ENCODE results near the gene LINGO3.

LINGO3 gene

GRCh38 chr19:2339644-2340310 is 31.8 kb upstream of the LINGO3 start:
- DNase-seq = no peak
- Histone ChIP-seq H3K27ac (ENCODE audit: insufficient read depth, low read length, poor library complexity, severe bottlenecking) (no peak overlapping the region), H3K4me1 (ENCODE audit: control insufficient read depth, insufficient read depth, low read length, poor library complexity, severe bottlenecking) (no peaks in the 10 kb centered on the region), H3K27me3 (replicated peaks; ENCODE audit: control insufficient read depth, insufficient read depth, low read length, poor library complexity, severe bottlenecking) (no peaks in the 10 kb centered on the region), H3K36me3 (ENCODE audit: control insufficient read depth, insufficient read depth, low read length) (peaks cover 9% of the 10 kb centered on the region), H3K9me3 (ENCODE audit: control insufficient read depth, low read length) (no peaks in the 10 kb centered on the region), H3K4me3 (ENCODE audit: insufficient read depth, low read depth, low read length, poor library complexity, severe bottlenecking) (no peak overlapping the region)

DNA sequence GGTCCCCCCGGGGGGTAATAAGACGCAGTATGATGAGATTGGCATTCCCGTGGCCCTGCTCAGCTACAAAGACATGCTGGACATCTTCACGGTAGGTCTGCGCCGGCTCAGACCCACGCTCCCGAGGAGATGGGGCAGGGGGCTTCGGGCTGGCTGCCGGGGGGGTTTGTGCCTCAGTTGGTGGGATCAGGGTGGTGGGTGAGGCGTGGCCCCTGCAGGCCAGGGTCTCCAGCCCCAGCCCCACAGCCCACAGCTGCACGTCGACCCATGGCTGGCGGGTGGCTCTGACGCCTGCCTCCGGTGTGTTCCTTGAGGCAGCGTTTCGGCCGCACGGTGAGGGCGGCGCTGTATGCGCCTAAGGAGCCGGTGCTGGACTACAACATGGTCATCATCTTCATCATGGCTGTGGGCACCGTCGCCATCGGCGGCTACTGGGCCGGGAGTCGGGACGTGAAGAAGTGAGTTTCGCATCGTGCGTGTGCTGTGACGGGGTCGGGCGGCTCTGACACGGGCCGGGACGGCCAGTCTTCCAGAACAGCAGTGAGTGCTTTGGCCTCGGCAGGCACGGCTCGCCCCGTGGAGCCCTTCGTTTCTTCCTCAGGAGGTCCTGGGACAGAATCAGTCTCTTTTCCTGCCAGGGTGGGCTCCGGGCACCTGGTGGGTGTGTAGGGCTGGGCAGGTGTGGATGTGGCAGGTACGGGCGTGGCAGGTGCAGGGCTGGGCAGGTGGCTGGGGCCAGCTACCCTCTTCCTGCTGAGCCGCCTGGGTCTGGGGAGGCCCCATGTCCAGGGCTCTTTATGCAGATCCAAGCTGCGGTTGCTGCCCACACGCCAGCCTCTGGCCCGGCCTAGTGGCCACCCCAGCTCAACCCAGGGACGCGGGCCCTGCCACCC is 31.0 kb upstream of the LINGO3 start:
- no peaks in the 10 kb centered on the region for H3K27me3 ChIP-seq (replicated peaks; ENCODE audit: control insufficient read depth, insufficient read depth, low read length, poor library complexity, severe bottlenecking)
- DNase-seq = no peak
- peaks cover 9% of the 10 kb centered on the region for H3K36me3 ChIP-seq (ENCODE audit: control insufficient read depth, insufficient read depth, low read length)
- H3K4me3 ChIP-seq (ENCODE audit: insufficient read depth, low read depth, low read length, poor library complexity, severe bottlenecking) = no peak overlapping the region
- H3K27ac ChIP-seq (ENCODE audit: insufficient read depth, low read length, poor library complexity, severe bottlenecking) = no peak overlapping the region
- no peaks in the 10 kb centered on the region for H3K4me1 ChIP-seq (ENCODE audit: control insufficient read depth, insufficient read depth, low read length, poor library complexity, severe bottlenecking)
- no peaks in the 10 kb centered on the region for H3K9me3 ChIP-seq (ENCODE audit: control insufficient read depth, low read length)

GRCh38 chr19:2338055-2338615 is 30.2 kb upstream of the LINGO3 start:
- no peaks in the 10 kb centered on the region for H3K4me1 ChIP-seq (ENCODE audit: control insufficient read depth, insufficient read depth, low read length, poor library complexity, severe bottlenecking)
- no peak overlapping the region for H3K4me3 ChIP-seq (ENCODE audit: insufficient read depth, low read depth, low read length, poor library complexity, severe bottlenecking)
- H3K9me3 ChIP-seq (ENCODE audit: control insufficient read depth, low read length) = no peaks in the 10 kb centered on the region
- no peak overlapping the region for H3K27ac ChIP-seq (ENCODE audit: insufficient read depth, low read length, poor library complexity, severe bottlenecking)
- peaks cover 9% of the 10 kb centered on the region for H3K36me3 ChIP-seq (ENCODE audit: control insufficient read depth, insufficient read depth, low read length)
- no peaks in the 10 kb centered on the region for H3K27me3 ChIP-seq (replicated peaks; ENCODE audit: control insufficient read depth, insufficient read depth, low read length, poor library complexity, severe bottlenecking)
- no peak for DNase-seq

- DNase-seq = no peak
- Histone ChIP-seq H3K36me3 (ENCODE audit: control insufficient read depth, insufficient read depth, low read length) (peaks cover 9% of the 10 kb centered on the region), H3K4me3 (ENCODE audit: insufficient read depth, low read depth, low read length, poor library complexity, severe bottlenecking) (no peak overlapping the region), H3K4me1 (ENCODE audit: control insufficient read depth, insufficient read depth, low read length, poor library complexity, severe bottlenecking) (peaks cover 2% of the 10 kb centered on the region), H3K27me3 (replicated peaks; ENCODE audit: control insufficient read depth, insufficient read depth, low read length, poor library complexity, severe bottlenecking) (no peaks in the 10 kb centered on the region), H3K9me3 (ENCODE audit: control insufficient read depth, low read length) (no peaks in the 10 kb centered on the region), H3K27ac (ENCODE audit: insufficient read depth, low read length, poor library complexity, severe bottlenecking) (no peak overlapping the region)
Measured at GRCh38 chr19:2337329-2337707, 29.4 kb upstream of the LINGO3 start.

GRCh38 chr19:2336528-2337328 is 28.8 kb upstream of the LINGO3 start:
- H3K27ac ChIP-seq (ENCODE audit: insufficient read depth, low read length, poor library complexity, severe bottlenecking) = no peak overlapping the region
- H3K36me3 ChIP-seq (ENCODE audit: control insufficient read depth, insufficient read depth, low read length) = peaks cover 9% of the 10 kb centered on the region
- DNase-seq = no peak
- H3K27me3 ChIP-seq (replicated peaks; ENCODE audit: control insufficient read depth, insufficient read depth, low read length, poor library complexity, severe bottlenecking) = no peaks in the 10 kb centered on the region
- H3K4me1 ChIP-seq (ENCODE audit: control insufficient read depth, insufficient read depth, low read length, poor library complexity, severe bottlenecking) = peaks cover 8% of the 10 kb centered on the region
- H3K9me3 ChIP-seq (ENCODE audit: control insufficient read depth, low read length) = no peaks in the 10 kb centered on the region
- H3K4me3 ChIP-seq (ENCODE audit: insufficient read depth, low read depth, low read length, poor library complexity, severe bottlenecking) = no peak overlapping the region

- no peak overlapping the region for H3K27ac ChIP-seq (ENCODE audit: insufficient read depth, low read length, poor library complexity, severe bottlenecking)
- H3K4me1 ChIP-seq (ENCODE audit: control insufficient read depth, insufficient read depth, low read length, poor library complexity, severe bottlenecking) = peaks cover 10% of the 10 kb centered on the region
- no peaks in the 10 kb centered on the region for H3K9me3 ChIP-seq (ENCODE audit: control insufficient read depth, low read length)
- no peak for DNase-seq
- no peaks in the 10 kb centered on the region for H3K27me3 ChIP-seq (replicated peaks; ENCODE audit: control insufficient read depth, insufficient read depth, low read length, poor library complexity, severe bottlenecking)
- peaks cover 4% of the 10 kb centered on the region for H3K36me3 ChIP-seq (ENCODE audit: control insufficient read depth, insufficient read depth, low read length)
- H3K4me3 ChIP-seq (ENCODE audit: insufficient read depth, low read depth, low read length, poor library complexity, severe bottlenecking) = no peak overlapping the region
Measured at GRCh38 chr19:2335848-2336247, 27.9 kb upstream of the LINGO3 start.

GRCh38 chr19:2334986-2335846 is 27.3 kb upstream of the LINGO3 start:
- no peaks in the 10 kb centered on the region for H3K27me3 ChIP-seq (replicated peaks; ENCODE audit: control insufficient read depth, insufficient read depth, low read length, poor library complexity, severe bottlenecking)
- no peak for DNase-seq
- H3K9me3 ChIP-seq (ENCODE audit: control insufficient read depth, low read length) = no peaks in the 10 kb centered on the region
- H3K36me3 ChIP-seq (ENCODE audit: control insufficient read depth, insufficient read depth, low read length) = peaks cover 4% of the 10 kb centered on the region
- no peak overlapping the region for H3K27ac ChIP-seq (ENCODE audit: insufficient read depth, low read length, poor library complexity, severe bottlenecking)
- H3K4me1 ChIP-seq (ENCODE audit: control insufficient read depth, insufficient read depth, low read length, poor library complexity, severe bottlenecking) = peaks cover 10% of the 10 kb centered on the region
- H3K4me3 ChIP-seq (ENCODE audit: insufficient read depth, low read depth, low read length, poor library complexity, severe bottlenecking) = no peak overlapping the region

GRCh38 chr19:2334426-2334825 is 26.5 kb upstream of the LINGO3 start:
- DNase-seq = no peak

GRCh38 chr19:2333807-2334211 is 25.9 kb upstream of the LINGO3 start:
- Histone ChIP-seq H3K36me3 (ENCODE audit: control insufficient read depth, insufficient read depth, low read length) (no peaks in the 10 kb centered on the region), H3K27me3 (replicated peaks; ENCODE audit: control insufficient read depth, insufficient read depth, low read length, poor library complexity, severe bottlenecking) (no peaks in the 10 kb centered on the region), H3K9me3 (ENCODE audit: control insufficient read depth, low read length) (no peaks in the 10 kb centered on the region), H3K27ac (ENCODE audit: insufficient read depth, low read length, poor library complexity, severe bottlenecking) (no peak overlapping the region), H3K4me3 (ENCODE audit: insufficient read depth, low read depth, low read length, poor library complexity, severe bottlenecking) (no peak overlapping the region), H3K4me1 (ENCODE audit: control insufficient read depth, insufficient read depth, low read length, poor library complexity, severe bottlenecking) (peaks cover 20% of the 10 kb centered on the region)
- no peak for DNase-seq

More at GRCh38 chr19:2334426-2334825, 26.5 kb upstream of the LINGO3 start:
- Histone ChIP-seq H3K27ac (ENCODE audit: insufficient read depth, low read length, poor library complexity, severe bottlenecking) (no peak overlapping the region), H3K9me3 (ENCODE audit: control insufficient read depth, low read length) (no peaks in the 10 kb centered on the region), H3K36me3 (ENCODE audit: control insufficient read depth, insufficient read depth, low read length) (no peaks in the 10 kb centered on the region), H3K4me3 (ENCODE audit: insufficient read depth, low read depth, low read length, poor library complexity, severe bottlenecking) (no peak overlapping the region), H3K27me3 (replicated peaks; ENCODE audit: control insufficient read depth, insufficient read depth, low read length, poor library complexity, severe bottlenecking) (no peaks in the 10 kb centered on the region), H3K4me1 (ENCODE audit: control insufficient read depth, insufficient read depth, low read length, poor library complexity, severe bottlenecking) (peaks cover 15% of the 10 kb centered on the region)
